HL-60/S4 treated with phorbol 12-myristate 13-acetate at 8.2 ng/mL for 4 days and 3 days (cell line): ENCODE measurements around the gene ABHD13.

Experiments
- in situ Hi-C: fragments of 300-500 bp; cut with MboI; formaldehyde crosslinking; loops from 2 replicates; pipeline ENCODE4 v1.15.0; 2022; ENCODE audit warnings: low sequenced_read_pairs

The ABHD13 gene

DNA sequence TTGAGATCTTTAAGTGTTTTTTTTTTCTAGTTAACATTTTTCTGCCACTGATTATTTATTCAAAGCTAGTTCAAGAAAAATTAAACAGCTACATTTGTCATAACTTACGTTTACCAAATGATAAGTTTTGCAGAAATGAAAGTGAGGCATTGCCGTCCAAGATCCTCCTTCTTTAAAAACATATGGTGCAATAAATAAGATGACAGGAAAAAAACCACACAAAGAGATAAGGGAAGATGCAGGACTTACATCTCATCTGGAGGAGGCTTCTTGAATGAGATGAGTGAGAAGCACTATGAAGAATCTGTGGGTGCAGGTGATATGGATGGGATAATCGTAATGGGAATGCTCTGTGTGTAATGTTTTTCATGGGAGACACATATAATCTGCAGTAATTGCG, 63.7 kb downstream of the ABHD13 start:
- in situ Hi-C loops, result no loop called here

DNA sequence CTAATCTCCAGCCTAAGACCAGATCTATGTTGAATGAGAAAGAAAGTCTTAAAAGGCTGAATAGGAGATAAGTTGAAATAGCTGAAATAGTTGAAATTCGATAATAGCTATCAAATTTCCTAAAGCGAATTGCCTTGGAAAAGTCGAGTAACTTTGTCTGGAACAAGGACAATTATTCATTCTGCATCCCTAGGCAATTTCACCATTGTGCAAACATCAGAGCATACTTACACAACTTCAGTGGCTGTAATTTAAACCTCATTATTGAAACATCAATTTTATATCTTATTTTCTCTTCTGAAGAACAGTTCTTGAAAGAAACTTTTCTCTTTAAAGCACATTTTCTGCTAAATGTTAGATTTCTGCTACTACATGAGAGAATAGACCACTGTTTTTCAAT, 64.9 kb downstream of the ABHD13 start:
- in situ Hi-C loops, result no loop called here
